Measurements from ENCODE around the gene ISLR2.

The ISLR2 gene

GRCh38 chr15:74121039-74121438, 9.3 kb upstream of the ISLR2 start:
- TF ChIP-seq, protein P1, sequence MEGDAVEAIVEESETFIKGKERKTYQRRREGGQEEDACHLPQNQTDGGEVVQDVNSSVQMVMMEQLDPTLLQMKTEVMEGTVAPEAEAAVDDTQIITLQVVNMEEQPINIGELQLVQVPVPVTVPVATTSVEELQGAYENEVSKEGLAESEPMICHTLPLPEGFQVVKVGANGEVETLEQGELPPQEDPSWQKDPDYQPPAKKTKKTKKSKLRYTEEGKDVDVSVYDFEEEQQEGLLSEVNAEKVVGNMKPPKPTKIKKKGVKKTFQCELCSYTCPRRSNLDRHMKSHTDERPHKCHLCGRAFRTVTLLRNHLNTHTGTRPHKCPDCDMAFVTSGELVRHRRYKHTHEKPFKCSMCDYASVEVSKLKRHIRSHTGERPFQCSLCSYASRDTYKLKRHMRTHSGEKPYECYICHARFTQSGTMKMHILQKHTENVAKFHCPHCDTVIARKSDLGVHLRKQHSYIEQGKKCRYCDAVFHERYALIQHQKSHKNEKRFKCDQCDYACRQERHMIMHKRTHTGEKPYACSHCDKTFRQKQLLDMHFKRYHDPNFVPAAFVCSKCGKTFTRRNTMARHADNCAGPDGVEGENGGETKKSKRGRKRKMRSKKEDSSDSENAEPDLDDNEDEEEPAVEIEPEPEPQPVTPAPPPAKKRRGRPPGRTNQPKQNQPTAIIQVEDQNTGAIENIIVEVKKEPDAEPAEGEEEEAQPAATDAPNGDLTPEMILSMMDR (IDR thresholded peaks at IDR 0.05; ENCODE audit: low read depth, low read length): no peak
- no peak for DNase-seq (ENCODE audit: extremely low read depth, low read depth)

GRCh38 chr15:74121858-74122257, 8.5 kb upstream of the ISLR2 start:
- DNase-seq (ENCODE audit: extremely low read depth, low read depth): no peak
- TF ChIP-seq, protein P1 (IDR thresholded peaks at IDR 0.05; ENCODE audit: low read depth, low read length): no peak

DNA sequence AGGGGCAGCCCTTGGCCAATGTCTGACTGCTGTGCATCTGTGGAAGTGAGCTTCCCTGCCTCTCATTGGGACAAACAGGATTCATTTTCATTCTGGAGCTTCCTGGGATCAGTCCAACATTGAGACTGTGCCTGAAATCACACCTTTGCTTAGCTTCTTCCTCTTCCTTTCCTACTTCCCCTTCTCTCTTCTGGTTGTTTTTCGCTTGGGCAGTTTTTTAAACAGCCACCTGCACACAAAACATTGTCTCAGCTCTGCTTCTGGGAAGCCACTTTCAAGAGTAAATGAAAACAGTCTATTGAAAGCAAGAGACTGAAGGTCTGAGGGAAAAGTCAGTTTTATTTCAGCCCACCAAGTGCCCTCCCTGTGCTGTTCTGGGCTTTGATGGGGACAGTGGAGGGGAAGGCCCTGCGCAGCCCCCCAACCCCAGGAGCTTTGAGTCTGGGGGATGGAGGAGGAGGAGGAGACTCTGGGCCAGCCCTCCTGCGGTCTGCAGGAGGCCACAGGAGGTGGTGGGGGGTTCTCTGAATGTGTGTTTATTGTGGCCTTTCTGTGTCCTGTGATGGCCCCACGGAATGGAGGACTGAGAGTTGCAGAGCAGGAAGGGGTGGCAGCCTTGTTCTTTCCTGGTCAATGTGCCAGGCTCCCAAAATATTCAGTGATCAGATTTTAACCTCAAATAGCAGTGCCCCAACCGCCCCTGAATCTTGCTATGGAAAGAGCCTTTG, 7.8 kb upstream of the ISLR2 start:
- DNase-seq (ENCODE audit: extremely low read depth, low read depth): no peak
- TF ChIP-seq, protein P1 (IDR thresholded peaks at IDR 0.05; ENCODE audit: low read depth, low read length): no peak

GRCh38 chr15:74123131-74123429, 7.3 kb upstream of the ISLR2 start:
- TF ChIP-seq, protein P1 (IDR thresholded peaks at IDR 0.05; ENCODE audit: low read depth, low read length): no peak
- DNase-seq (ENCODE audit: extremely low read depth, low read depth): no peak

- DNase-seq (ENCODE audit: extremely low read depth, low read depth): no peak
- TF ChIP-seq, protein P1 (IDR thresholded peaks at IDR 0.05; ENCODE audit: low read depth, low read length): no peak
Observed at GRCh38 chr15:74123658-74124057, 6.7 kb upstream of the ISLR2 start.

DNA sequence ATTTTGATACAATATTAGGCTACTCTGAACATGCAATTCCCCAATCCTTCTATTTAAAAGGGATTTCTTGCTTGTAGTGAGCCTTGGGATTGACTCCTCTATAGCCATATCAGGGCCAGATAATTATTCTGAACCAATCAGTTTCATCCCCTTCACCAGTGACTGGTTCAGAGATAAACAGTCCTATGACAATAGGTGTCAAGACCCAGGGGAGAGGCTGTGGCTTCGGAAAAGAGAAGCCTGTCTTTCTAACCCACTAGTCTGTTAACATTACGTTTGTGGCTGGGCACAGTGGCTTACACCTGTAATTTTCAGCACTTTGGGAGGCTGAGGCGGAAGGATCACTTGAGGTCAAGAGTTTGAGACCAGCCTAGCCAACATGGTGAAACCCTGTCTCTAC, 6.2 kb upstream of the ISLR2 start:
- DNase-seq (ENCODE audit: extremely low read depth, low read depth): no peak
- TF ChIP-seq, protein P1 (IDR thresholded peaks at IDR 0.05; ENCODE audit: low read depth, low read length): no peak

DNA sequence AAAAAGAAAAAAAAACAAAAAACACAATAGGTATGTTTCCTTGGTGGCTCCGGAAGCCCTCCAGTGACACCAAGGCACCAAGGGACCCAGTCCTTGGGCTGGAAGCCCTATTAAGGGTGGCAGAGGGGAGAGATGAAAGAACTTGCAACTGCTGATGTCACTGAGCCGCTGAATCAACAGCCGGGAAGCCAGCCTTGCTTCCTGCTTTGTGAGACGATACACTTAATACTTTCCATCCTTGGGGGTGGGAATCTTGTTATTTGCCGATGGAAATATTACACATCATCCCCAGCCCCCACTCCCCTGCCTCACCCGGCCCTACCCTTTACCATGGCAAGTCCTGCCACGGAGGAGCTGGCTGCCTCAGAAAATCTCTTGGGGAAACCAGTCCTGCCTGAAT, 5.6 kb upstream of the ISLR2 start:
- TF ChIP-seq, protein P1 (IDR thresholded peaks at IDR 0.05; ENCODE audit: low read depth, low read length): no peak
- DNase-seq (ENCODE audit: extremely low read depth, low read depth): no peak
